ENCODE results near the gene GCSAML.

- TF ChIP-seq, protein P1, sequence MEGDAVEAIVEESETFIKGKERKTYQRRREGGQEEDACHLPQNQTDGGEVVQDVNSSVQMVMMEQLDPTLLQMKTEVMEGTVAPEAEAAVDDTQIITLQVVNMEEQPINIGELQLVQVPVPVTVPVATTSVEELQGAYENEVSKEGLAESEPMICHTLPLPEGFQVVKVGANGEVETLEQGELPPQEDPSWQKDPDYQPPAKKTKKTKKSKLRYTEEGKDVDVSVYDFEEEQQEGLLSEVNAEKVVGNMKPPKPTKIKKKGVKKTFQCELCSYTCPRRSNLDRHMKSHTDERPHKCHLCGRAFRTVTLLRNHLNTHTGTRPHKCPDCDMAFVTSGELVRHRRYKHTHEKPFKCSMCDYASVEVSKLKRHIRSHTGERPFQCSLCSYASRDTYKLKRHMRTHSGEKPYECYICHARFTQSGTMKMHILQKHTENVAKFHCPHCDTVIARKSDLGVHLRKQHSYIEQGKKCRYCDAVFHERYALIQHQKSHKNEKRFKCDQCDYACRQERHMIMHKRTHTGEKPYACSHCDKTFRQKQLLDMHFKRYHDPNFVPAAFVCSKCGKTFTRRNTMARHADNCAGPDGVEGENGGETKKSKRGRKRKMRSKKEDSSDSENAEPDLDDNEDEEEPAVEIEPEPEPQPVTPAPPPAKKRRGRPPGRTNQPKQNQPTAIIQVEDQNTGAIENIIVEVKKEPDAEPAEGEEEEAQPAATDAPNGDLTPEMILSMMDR (conservative IDR thresholded peaks at IDR 0.05; ENCODE audit: low read depth, low read length): no peak
- no peak for TF ChIP-seq SMC3 (IDR thresholded peaks at IDR 0.05; ENCODE audit: low read depth, low read length)
These were observed 9.7 kb upstream of the GCSAML start for GRCh38 chr1:247539215-247539614.
